OCI-LY7 (cell line): Measurements from ENCODE around the gene ICAM2.
A peak's percentile ranks its signal among the peaks of the same experiment; 100 is the strongest.

Experiments used
- EZH2phosphoT487 ChIP-seq: fragments of 200-600 bp; sonication (generic); IDR thresholded peaks from 2 replicates; pipeline ENCODE4 v1.6.1; 2018; ENCODE audit warnings: low read depth, borderline replicate concordance, mild to moderate bottlenecking, mixed run types, antibody characterized with exemption, low read length, moderate library complexity, mixed read lengths
- TF ChIP-seq, protein P1 (sequence below): fragments of 200-600 bp; sonication (generic); conservative IDR thresholded peaks from 2 replicates; pipeline ENCODE4 v1.5.1; 2014; ENCODE audit warnings: mild to moderate bottlenecking, antibody characterized with exemption, low read length, moderate library complexity, mixed read lengths

DNA sequence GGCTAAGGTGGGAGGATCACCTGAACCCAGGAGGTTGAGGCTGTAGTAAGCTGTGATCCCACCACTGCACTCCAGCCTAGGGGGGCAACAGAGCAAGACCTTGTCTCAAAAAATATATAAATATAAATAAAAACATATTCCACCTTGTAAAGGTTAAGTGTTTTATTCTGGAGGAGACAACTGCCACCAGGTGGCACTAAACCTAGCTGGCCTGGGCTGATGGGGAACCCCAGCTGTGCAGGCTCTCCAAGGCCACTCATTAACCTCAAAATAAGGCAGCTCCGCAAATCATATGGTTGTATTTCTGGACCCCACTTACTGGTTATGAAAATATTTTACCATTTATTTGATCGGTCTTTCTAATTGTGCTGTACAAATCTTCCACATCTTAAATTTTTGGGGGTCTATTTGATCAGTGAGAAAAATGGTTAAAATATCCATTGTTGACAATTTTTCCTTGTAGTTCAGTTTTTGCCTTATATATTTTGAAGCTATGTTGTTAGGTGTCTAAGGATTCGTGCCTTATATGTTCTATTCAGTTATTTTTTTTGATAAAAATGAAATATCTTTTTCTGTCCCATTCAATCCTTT is 8.5 kb upstream of the ICAM2 start:
- no peak for TF ChIP-seq EZH2phosphoT487
- TF ChIP-seq, protein P1, sequence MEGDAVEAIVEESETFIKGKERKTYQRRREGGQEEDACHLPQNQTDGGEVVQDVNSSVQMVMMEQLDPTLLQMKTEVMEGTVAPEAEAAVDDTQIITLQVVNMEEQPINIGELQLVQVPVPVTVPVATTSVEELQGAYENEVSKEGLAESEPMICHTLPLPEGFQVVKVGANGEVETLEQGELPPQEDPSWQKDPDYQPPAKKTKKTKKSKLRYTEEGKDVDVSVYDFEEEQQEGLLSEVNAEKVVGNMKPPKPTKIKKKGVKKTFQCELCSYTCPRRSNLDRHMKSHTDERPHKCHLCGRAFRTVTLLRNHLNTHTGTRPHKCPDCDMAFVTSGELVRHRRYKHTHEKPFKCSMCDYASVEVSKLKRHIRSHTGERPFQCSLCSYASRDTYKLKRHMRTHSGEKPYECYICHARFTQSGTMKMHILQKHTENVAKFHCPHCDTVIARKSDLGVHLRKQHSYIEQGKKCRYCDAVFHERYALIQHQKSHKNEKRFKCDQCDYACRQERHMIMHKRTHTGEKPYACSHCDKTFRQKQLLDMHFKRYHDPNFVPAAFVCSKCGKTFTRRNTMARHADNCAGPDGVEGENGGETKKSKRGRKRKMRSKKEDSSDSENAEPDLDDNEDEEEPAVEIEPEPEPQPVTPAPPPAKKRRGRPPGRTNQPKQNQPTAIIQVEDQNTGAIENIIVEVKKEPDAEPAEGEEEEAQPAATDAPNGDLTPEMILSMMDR, result peak; percentile 94
